ENCODE results near the gene PCK2.
"Not testable (repeated sequence)": the region's sequence is repeated elsewhere in the genome, so short reads cannot be mapped to it uniquely, and the experiment has no call there.

The PCK2 gene

GRCh38 chr14:24093901-24094840, at the start of gene PCK2:
PCK2 (plus strand) TSS chr14:24094311; CDS start chr14:24094406, 95 bp downstream.
- DNase-seq (ENCODE audit: low read depth): peak; percentile 73

GRCh38 chr14:24049002-24049401, 45.1 kb upstream of the PCK2 start:
- not testable (repeated sequence) for DNase-seq (ENCODE audit: low read depth)

- DNase-seq (ENCODE audit: low read depth): not testable (repeated sequence)
These were observed 43.4 kb upstream of the PCK2 start for GRCh38 chr14:24050753-24051152.

- no peak for DNase-seq (ENCODE audit: low read depth)
These were observed 42.8 kb upstream of the PCK2 start for GRCh38 chr14:24051176-24051788.

- peak; percentile 30 for DNase-seq (ENCODE audit: low read depth)
These were observed 42.1 kb upstream of the PCK2 start, which contains the start of gene CARMIL3 for GRCh38 chr14:24051789-24052655. CARMIL3 (plus strand) TSS chr14:24052009; CDS start chr14:24052154, 145 bp downstream.

GRCh38 chr14:24052656-24053547, 41.2 kb upstream of the PCK2 start:
- DNase-seq (ENCODE audit: low read depth): peak; percentile 43

- no peak for DNase-seq (ENCODE audit: low read depth)
These were observed 40.4 kb upstream of the PCK2 start for GRCh38 chr14:24053548-24054323.

- no peak for DNase-seq (ENCODE audit: low read depth)
These were observed 39.8 kb upstream of the PCK2 start for GRCh38 chr14:24054324-24054641.

- no peak for DNase-seq (ENCODE audit: low read depth)
These were observed 39.5 kb upstream of the PCK2 start for GRCh38 chr14:24054646-24055045.

GRCh38 chr14:24055971-24056799, 37.9 kb upstream of the PCK2 start:
- DNase-seq (ENCODE audit: low read depth): no peak

- DNase-seq (ENCODE audit: low read depth): no peak
These were observed 37.3 kb upstream of the PCK2 start for GRCh38 chr14:24056800-24057184.

GRCh38 chr14:24057271-24057670, 36.8 kb upstream of the PCK2 start:
- DNase-seq (ENCODE audit: low read depth): no peak

GRCh38 chr14:24057867-24058259, 36.2 kb upstream of the PCK2 start:
- no peak for DNase-seq (ENCODE audit: low read depth)

- no peak for DNase-seq (ENCODE audit: low read depth)
These were observed 35.7 kb upstream of the PCK2 start for GRCh38 chr14:24058260-24058950.

- DNase-seq (ENCODE audit: low read depth): no peak
These were observed 35.1 kb upstream of the PCK2 start for GRCh38 chr14:24058951-24059475.

- no peak for DNase-seq (ENCODE audit: low read depth)
These were observed 34.2 kb upstream of the PCK2 start for GRCh38 chr14:24059841-24060388.

- no peak for DNase-seq (ENCODE audit: low read depth)
These were observed 33.7 kb upstream of the PCK2 start for GRCh38 chr14:24060443-24060842.
